ENCODE results near the gene GRM7.

- TF ChIP-seq CTCF (IDR thresholded peaks at IDR 0.05): no peak
- no peak for TF ChIP-seq POLR2AphosphoS5 (IDR thresholded peaks at IDR 0.05)
Measured at GRCh38 chr3:6827453-6827852, 33.5 kb upstream of the GRM7 start.
